Vagina (tissue), 2 donors: ENCODE results near the gene DPP6. TPM values are rescaled to one million over a fixed set of nuclear protein-coding genes. Genes with fewer than 3 reads are reported as not detected.
"Not testable (repeated sequence)": the region's sequence is repeated elsewhere in the genome, so short reads cannot be mapped to it uniquely, and the experiment has no call there.

Source experiments
- DNase-seq, 2 donors: peaks; one replicate each; pipeline ENCODE4 v3.0.0-alpha.2; 2017; ENCODE audit errors: extremely low spot score in 2 of 2
- H3K27ac ChIP-seq: fragments of 200-600 bp; sonication (generic); one replicate; pipeline ENCODE4 v1.5.1; 2019
- H3K27me3 ChIP-seq: fragments of 200-600 bp; sonication (generic); one replicate; pipeline ENCODE4 v1.5.1; 2019
- H3K36me3 ChIP-seq, 2 donors: fragments of 200-600 bp; sonication (generic); one replicate each; pipeline ENCODE4 v1.5.1; 2017 to 2019
- H3K4me1 ChIP-seq: fragments of 200-600 bp; sonication (generic); one replicate; pipeline ENCODE4 v1.5.1; 2019
- H3K4me3 ChIP-seq, 2 donors: fragments of 200-600 bp; sonication (generic); 1 replicate in 1 of 2; 2 replicates in 1 of 2; pipeline ENCODE4 v1.5.1; 2016 to 2019
- H3K9me3 ChIP-seq: fragments of 200-600 bp; sonication (generic); one replicate; pipeline ENCODE4 v1.5.1; 2019
- intact Hi-C: fragments of 100-400 bp; cut with DNase I; formaldehyde crosslinking; loops from one replicate; pipeline ENCODE4 v1.15.1; 2023
- total RNA-seq: library from RNA; depleted of rRNA; stranded (reverse); fragments of >200 nt; gene quantifications from one replicate; pipeline ENCODE4 v1.2.3, GENCODE V29; 2016

Gene DPP6
- total RNA-seq, 1 donor from 2014 or later = 7.9 TPM

GRCh38 chr7:154053466-154054312 is 1.5 kb downstream of the DPP6 start:
- H3K36me3 ChIP-seq, H3K4me1 ChIP-seq, intact Hi-C loops, H3K4me3 ChIP-seq, H3K27me3 ChIP-seq, H3K27ac ChIP-seq, DNase-seq, H3K9me3 ChIP-seq: not testable (repeated sequence)

DNA sequence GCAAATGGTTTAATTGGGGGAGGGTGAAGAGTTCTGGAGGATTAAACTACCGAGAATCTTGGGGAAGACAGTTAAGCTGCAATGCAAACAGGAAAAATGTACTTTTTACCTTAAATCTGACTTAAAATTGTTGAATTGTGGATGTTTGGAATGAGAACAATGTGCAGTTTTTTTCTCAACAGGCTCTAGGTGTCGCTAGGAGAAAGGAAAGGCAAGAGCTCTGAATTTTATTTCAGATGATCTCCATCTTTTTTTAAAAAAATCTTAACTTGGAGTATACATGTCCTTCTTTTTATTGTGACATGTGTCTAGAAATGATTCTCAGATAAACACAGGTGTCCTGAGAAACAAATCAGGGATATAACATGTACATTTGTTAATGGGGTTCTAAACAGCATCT is 2.5 kb downstream of the DPP6 start:
- H3K27ac ChIP-seq, DNase-seq, H3K4me1 ChIP-seq, H3K27me3 ChIP-seq, intact Hi-C loops, H3K9me3 ChIP-seq, H3K4me3 ChIP-seq, H3K36me3 ChIP-seq: not testable (repeated sequence)

DNA sequence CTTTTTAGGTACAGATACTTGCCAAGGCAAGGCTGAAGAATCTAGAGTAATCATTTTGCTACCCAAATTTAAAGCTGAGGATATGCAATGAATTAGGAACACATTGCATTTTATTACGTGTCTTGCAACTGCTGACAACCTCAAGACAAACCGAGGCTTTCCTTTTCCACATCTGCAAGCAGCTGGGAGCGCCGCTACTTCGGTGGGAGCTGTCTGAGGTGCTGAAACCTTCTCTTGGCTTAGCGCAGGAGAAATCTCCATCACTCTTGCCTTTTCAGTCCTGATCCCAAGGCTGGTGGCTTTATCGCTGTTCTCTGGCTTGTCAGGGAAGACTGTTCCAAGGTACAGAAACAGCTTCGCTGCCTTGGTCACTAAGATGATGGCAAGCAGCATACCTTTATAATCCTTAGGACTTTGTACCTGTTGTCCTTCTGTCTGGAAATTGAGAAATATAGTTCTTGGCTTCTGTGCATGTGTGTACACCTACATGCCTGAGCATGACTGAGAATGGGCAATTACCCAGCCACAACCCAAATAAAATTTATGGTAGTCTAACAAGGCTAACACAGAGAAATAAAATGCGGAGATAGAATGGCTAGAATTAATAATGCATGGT is 3.4 kb downstream of the DPP6 start:
- intact Hi-C loops = not testable (repeated sequence)

GRCh38 chr7:154058783-154059182 is 6.6 kb downstream of the DPP6 start:
- intact Hi-C loops, H3K4me3 ChIP-seq, H3K9me3 ChIP-seq, H3K27me3 ChIP-seq, DNase-seq, H3K4me1 ChIP-seq, H3K27ac ChIP-seq, H3K36me3 ChIP-seq: not testable (repeated sequence)

More for the DNA sequence above, 3.4 kb downstream of the DPP6 start:
- not testable (repeated sequence) for H3K36me3 ChIP-seq, H3K9me3 ChIP-seq, H3K27ac ChIP-seq, DNase-seq, H3K4me3 ChIP-seq, H3K27me3 ChIP-seq, H3K4me1 ChIP-seq

DNA sequence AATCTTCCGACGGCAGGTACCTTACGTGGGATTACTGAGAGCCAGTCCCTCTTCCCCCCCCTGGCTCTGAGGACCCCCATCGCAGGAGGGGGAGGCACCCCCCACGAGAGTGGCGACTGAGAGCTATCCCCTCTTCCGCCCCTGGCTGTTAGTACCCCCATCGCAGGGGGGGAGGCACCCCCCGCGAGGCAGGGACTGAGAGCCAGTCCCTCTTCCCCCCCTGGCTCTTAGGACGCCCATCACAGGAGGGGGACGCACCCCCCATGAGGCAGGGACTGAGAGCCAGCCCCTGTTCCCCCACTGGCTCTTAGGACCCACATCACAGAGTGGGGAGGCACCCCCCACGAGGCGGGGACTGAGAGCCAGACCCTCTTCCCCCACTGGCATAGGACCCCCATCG is 8.4 kb downstream of the DPP6 start:
- H3K9me3 ChIP-seq, H3K4me3 ChIP-seq, H3K27ac ChIP-seq, intact Hi-C loops, H3K36me3 ChIP-seq, H3K4me1 ChIP-seq, DNase-seq, H3K27me3 ChIP-seq: not testable (repeated sequence)

- H3K36me3 ChIP-seq, H3K9me3 ChIP-seq, DNase-seq, H3K27ac ChIP-seq, H3K4me1 ChIP-seq, H3K4me3 ChIP-seq, H3K27me3 ChIP-seq, intact Hi-C loops: not testable (repeated sequence)
Observed at GRCh38 chr7:154071833-154072232, 19.6 kb downstream of the DPP6 start.

- not testable (repeated sequence) for H3K9me3 ChIP-seq
Observed at GRCh38 chr7:154072395-154073181, 20.4 kb downstream of the DPP6 start.

DNA sequence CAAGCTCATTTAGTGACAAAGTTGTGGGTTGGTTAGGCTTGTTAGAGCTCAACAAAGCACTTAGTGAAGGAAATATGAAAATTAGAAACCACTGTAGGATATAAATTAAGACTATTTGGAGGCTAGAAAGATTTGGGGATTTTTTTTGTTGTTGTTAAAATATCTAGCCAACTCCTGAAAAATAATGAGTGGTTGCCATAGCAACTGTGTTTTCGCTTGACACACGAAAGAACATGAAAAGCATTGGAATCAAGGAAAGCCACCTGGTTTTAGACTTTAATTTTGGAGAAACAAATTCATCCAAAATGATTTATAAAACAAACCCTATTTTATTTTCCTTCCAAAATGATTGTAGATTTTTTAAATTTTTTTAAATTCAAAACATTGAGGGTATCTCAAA is 26.3 kb downstream of the DPP6 start:
- intact Hi-C loops, H3K27ac ChIP-seq, H3K4me3 ChIP-seq, H3K27me3 ChIP-seq, H3K9me3 ChIP-seq, H3K4me1 ChIP-seq, H3K36me3 ChIP-seq, DNase-seq: not testable (repeated sequence)

More at GRCh38 chr7:154072395-154073181, 20.4 kb downstream of the DPP6 start:
- H3K27me3 ChIP-seq, H3K4me3 ChIP-seq, H3K27ac ChIP-seq, intact Hi-C loops, H3K36me3 ChIP-seq, DNase-seq, H3K4me1 ChIP-seq: not testable (repeated sequence)

DNA sequence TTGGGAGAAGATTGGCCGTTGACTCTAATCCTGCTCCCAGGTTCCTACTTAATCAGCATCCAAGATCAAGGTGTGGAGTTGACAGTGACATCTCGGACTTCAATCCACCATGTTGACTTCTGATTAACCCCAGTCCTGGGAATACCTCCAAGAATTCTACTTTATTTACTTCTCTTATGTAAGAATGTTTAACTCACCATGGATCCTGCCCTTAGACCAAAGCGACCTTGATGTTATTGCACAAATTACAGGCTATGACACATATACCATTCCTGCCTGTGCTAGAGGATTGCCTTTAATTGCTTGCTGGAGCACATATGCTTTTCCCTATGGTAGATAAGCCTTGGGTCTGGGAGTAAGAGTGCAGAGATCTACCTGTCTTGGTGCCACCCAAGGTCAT is 28.1 kb downstream of the DPP6 start:
- H3K27ac ChIP-seq, H3K27me3 ChIP-seq, DNase-seq, H3K9me3 ChIP-seq, H3K4me1 ChIP-seq, intact Hi-C loops, H3K4me3 ChIP-seq, H3K36me3 ChIP-seq: not testable (repeated sequence)

GRCh38 chr7:154087037-154087725 is 35.0 kb downstream of the DPP6 start:
- H3K27ac ChIP-seq, H3K9me3 ChIP-seq, DNase-seq, intact Hi-C loops, H3K36me3 ChIP-seq, H3K4me3 ChIP-seq, H3K4me1 ChIP-seq, H3K27me3 ChIP-seq: not testable (repeated sequence)

DNA sequence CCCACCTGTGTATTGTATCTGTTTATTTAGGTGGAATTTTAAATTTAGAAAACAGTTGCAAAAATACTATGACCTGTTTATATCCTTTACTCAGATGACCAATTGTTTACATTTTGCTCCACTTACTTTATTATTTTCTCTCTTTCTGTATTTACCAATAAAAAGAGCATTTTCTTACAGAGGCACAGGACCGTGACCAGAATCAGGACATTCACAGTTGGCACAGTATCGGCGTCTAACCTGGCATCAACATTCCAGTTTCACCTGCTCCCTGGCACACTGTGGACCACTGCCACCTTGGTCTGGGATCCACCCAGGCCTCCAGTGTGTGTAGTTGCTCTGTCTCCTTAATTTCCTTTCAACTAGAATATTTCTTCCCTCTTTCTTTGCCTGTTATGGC is 39.9 kb downstream of the DPP6 start:
- H3K4me1 ChIP-seq, H3K36me3 ChIP-seq, DNase-seq, intact Hi-C loops, H3K9me3 ChIP-seq, H3K27me3 ChIP-seq, H3K27ac ChIP-seq, H3K4me3 ChIP-seq: not testable (repeated sequence)

DNA sequence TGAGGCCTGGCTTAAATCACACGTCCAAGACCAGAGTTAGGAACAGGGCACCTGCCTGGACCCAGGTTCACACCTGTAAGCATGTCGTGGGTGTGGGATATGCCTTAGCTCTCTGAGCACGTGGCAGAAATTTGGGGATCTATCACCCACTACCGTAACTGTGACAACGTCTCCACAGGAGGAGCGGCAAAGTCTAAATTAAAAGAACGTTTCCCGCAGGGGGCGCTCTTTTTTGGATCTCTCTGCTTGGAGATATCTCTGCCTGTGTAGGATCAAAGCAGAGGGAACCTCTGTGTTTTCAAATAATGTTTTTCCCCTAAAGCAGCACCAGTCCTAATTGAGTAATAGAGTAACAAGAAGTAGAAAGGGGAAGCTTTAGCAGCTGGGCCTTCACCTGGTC is 43.0 kb downstream of the DPP6 start:
- H3K27me3 ChIP-seq, H3K4me1 ChIP-seq, H3K36me3 ChIP-seq, H3K9me3 ChIP-seq, H3K27ac ChIP-seq, intact Hi-C loops, H3K4me3 ChIP-seq, DNase-seq: not testable (repeated sequence)

DNA sequence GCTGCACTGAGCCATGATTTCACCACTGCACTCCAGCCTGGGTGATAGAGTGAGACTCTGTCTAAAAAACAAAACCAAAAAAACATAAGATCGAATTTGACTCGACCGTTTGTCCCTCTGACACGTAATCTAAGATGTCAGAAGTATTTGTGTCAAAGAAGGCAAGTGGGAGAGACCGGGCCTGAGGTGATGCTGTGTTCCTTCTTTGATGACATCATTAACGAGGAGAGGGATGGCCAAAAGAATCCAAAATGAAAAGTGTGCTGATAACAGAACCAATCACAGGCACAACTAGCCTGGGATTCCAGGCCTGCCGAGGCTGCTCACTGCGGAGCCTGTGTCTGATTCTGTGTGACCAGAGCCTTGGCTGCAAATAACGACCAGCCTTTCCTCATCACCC is 52.9 kb downstream of the DPP6 start:
- H3K4me1 ChIP-seq, DNase-seq, H3K9me3 ChIP-seq, H3K4me3 ChIP-seq, H3K27me3 ChIP-seq, H3K27ac ChIP-seq, intact Hi-C loops, H3K36me3 ChIP-seq: not testable (repeated sequence)
